Spleen (tissue), 7 donors: Measurements from ENCODE around the gene SCNN1G.

ENCODE experiments used
- CTCF ChIP-seq, 11 experiments: fragments of 200-600 bp in 7 of 11; fragments of 450-650 bp in 4 of 11; sonication (generic) in 4 of 11; IDR thresholded peaks in 8 of 11; conservative IDR thresholded peaks in 3 of 11; 1 replicate in 7 of 11; 2 replicates in 4 of 11; pipeline versions ENCODE4 v1.4.0 to v1.8.0; 2016 to 2021; ENCODE audit warnings: antibody characterized with exemption in 11 of 11, inconsistent platforms in 4 of 11, mild to moderate bottlenecking in 1 of 11
- POLR2A ChIP-seq, 3 donors: fragments of 450-650 bp; IDR thresholded peaks; one replicate each; pipeline ENCODE4 v1.5.1; 2017; ENCODE audit warnings: antibody characterized with exemption in 3 of 3, mild to moderate bottlenecking in 1 of 3
- POLR2AphosphoS5 ChIP-seq, 3 donors: sonication (generic); formaldehyde crosslinking; IDR thresholded peaks; one replicate each; pipeline ENCODE4 v1.5.1; 2017; ENCODE audit warnings: antibody characterized with exemption in 3 of 3
- donor health status: DM: no; HTN: no; CAD: no; lungs with moderate emphysema.
- donor health status: DM: no; HTN: no; CAD: no.
- donor health status: DM: no; HTN: no; CAD: no.

- TF ChIP-seq CTCF (IDR thresholded peaks at IDR 0.05 in 8 of 11, conservative IDR thresholded peaks at IDR 0.05 in 3 of 11) (no peak), POLR2A (IDR thresholded peaks at IDR 0.05) (no peak), POLR2AphosphoS5 (IDR thresholded peaks at IDR 0.05) (no peak)
Measured at GRCh38 chr16:23163921-23164320, 18.6 kb upstream of the SCNN1G start.
